DOHH2 (cell line): Measurements from ENCODE around the gene RAPGEF3.

Experiments used
- EZH2phosphoT487 ChIP-seq: fragments of 200-600 bp; sonication (generic); IDR thresholded peaks from 2 replicates; pipeline ENCODE4 v1.6.1; 2017; ENCODE audit warnings: borderline replicate concordance, mild to moderate bottlenecking, antibody characterized with exemption, low read length, moderate library complexity, mixed read lengths
- TF ChIP-seq, protein P1 (sequence below): fragments of 200-600 bp; sonication (generic); IDR thresholded peaks from one replicate; pipeline ENCODE4 v1.5.1; 2014; ENCODE audit warnings: antibody characterized with exemption, mild to moderate bottlenecking, low read depth, low read length; ENCODE audit not compliant: poor library complexity, severe bottlenecking

DNA sequence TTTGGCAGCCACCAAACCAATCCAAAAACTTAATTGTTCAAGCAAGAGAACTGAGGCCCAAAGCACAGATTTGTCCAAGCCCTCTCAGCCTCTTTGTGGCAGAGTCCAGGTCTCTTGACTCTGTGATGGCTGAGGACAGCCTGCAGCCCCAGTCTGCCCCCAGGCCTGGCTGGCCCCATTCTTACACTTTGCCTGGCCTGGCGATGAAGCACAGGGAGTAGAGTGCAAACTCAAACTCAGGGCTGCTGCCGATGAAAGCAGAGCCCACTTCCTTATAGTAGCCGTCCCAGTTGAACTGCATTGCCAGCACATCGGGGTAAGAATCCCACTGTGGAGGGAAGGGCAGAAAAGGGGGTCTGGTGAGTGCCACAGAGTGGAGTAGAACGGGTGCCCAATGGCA is 47.2 kb downstream of the RAPGEF3 start:
- TF ChIP-seq, protein P1, sequence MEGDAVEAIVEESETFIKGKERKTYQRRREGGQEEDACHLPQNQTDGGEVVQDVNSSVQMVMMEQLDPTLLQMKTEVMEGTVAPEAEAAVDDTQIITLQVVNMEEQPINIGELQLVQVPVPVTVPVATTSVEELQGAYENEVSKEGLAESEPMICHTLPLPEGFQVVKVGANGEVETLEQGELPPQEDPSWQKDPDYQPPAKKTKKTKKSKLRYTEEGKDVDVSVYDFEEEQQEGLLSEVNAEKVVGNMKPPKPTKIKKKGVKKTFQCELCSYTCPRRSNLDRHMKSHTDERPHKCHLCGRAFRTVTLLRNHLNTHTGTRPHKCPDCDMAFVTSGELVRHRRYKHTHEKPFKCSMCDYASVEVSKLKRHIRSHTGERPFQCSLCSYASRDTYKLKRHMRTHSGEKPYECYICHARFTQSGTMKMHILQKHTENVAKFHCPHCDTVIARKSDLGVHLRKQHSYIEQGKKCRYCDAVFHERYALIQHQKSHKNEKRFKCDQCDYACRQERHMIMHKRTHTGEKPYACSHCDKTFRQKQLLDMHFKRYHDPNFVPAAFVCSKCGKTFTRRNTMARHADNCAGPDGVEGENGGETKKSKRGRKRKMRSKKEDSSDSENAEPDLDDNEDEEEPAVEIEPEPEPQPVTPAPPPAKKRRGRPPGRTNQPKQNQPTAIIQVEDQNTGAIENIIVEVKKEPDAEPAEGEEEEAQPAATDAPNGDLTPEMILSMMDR: no peak
- no peak for TF ChIP-seq EZH2phosphoT487
